HG03025 (cell line): ENCODE data around the gene MYBPC3.

ENCODE experiments used
- ATAC-seq: cut with Tn5 transposase; IDR thresholded peaks from one replicate; pipeline ENCODE4 v1.9.1; 2021; ENCODE audit warnings: mild to moderate bottlenecking, moderate library complexity; ENCODE audit not compliant: unreplicated experiment, low FRiP score

MYBPC3 gene

DNA sequence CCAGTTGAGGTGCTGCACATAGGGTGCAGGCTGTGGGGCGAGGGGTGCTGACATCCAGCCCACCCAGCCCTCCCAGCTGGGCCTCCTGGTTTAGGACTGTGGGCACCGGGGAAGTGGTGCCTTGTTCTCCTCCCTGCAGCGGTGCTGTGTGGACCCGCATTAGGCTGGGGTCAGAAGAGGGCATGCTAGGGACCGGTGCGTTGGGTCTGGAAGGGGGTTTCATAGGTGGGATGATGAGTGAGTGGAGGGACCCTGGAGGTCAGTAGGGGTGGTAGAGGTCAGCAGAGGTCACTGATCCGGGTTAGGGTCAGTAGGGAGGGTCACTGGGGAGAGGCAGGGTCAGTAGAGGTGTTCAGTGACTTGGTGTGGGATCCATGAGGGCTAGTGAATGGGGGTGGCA, 6.7 kb upstream of the MYBPC3 start:
- ATAC-seq = no peak

DNA sequence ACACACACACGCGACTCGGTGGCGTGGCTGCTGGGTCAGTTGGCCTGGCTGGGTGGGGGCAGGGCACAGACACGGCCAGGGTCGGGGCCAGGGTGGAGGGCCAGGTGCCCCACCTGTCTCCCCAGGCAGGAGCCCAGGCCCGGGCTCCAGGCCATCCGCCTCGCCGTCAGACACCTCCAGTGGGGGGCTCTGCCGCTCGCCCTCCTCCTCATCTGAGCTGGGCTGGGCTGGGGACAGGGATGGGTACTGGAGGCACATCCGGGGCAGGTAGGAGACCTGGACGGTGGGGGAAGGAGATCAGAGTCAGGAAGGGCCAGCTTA, 6.2 kb upstream of the MYBPC3 start:
- no peak for ATAC-seq

DNA sequence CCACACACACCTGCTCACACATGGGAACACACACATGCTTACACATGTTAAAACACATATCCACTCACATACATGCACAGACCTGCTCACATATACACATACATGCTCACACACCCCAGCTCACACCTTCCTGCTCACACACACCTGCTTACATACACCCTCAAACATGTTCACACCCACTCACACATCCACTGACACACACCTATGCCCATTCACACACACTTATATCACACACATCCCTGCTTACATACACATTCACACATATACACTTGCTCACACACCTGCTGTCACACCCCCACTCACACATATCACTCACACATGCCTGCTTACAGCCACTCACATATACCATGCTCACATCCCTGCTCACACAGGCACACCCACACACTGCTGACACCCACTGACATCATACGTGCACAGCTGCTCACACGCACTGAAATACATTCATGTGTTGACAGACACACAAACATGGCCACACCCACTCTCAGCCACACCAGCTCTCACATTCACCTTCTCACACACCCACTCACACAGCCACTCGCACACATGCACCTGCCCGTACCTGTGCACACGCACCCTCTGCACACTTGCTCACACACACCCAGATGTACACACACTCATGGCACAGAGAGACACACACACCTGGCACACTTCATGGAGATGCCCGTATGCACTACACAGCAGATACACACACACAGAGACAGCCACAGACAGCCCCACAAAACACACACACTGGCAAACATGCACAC, 5.7 kb upstream of the MYBPC3 start:
- no peak for ATAC-seq

DNA sequence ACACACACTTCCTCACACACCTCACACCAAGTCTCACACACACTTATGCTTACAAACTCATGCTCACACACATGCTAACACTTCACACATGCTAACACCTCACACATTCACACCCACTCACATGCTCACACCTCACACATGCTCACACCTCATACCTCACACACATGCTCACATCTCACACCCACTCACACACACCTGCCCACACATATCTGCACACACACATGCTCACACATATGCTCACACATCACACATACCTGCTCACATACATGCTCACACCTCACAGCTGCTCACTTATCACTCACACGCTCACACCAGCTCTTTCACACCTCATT, 4.5 kb upstream of the MYBPC3 start:
- ATAC-seq = no peak

DNA sequence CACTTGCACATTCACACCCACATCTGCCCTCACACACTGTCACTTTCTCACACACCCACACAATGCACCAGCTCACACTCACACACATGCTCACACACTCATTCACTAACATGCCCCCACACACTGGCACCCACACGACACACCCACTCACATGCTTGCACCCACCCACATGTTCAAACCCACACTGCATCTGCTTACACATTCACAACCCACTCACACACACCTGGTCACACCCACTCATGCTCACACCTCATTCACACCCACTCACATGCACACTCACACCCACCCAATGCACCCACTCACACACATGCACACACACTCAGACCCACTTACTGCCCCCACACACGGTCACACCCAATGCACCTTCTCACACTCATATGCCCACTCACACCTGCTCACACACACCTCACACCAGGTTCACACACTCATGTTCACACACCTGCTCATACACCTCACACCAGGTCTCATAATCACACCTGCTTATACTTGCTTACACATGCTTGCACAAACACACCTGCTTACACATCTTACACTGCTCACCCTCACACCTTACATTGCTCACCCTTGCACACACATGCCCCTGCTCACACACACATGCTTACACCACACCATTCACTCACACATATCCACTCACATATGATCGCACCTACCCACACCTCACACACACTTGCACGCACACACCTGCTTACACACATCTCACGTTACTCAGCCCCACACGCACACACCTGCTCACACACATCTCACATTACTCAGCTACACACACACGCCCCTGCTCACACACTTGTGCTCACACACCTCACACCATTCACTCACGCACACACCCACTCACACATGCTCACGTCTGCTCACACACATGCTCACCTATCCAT, 3.9 kb upstream of the MYBPC3 start:
- no peak for ATAC-seq

DNA sequence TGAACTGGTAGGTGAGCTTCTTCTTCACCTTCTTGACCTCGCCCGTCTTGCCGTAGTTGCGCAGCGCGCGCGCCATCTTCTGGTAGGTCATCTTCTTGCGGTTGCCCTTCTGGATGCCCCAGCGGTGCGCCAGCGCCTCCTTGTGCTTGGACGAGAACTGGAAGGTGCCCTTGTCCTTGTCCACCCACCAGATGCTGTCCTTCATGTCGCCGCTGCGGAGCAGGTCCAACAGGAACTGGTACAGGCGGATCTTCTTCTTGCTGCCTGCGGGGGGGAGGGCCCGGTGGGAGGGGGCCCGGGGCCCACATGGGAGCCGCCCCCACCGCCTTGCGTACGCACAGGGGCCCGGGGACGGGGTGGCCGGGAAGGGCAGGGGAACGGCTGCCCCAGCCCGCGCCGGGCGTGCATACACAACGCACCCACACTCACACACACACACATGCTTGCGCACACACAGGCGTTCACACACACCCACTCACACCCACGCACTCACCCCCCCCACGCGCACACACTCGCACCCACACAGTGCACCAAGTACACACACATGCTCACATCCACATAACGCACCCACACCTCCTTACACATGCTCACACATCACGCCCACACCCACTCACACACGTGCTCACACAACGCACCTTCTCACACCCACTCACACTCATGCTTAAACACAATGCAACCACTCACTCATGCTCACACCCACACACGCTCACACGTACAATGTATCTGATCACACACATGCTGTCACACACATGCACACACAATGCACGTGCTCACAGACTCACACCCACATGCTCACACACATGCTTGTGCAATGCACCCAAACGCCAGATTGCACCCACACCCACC, 3.0 kb upstream of the MYBPC3 start:
- no peak for ATAC-seq

DNA sequence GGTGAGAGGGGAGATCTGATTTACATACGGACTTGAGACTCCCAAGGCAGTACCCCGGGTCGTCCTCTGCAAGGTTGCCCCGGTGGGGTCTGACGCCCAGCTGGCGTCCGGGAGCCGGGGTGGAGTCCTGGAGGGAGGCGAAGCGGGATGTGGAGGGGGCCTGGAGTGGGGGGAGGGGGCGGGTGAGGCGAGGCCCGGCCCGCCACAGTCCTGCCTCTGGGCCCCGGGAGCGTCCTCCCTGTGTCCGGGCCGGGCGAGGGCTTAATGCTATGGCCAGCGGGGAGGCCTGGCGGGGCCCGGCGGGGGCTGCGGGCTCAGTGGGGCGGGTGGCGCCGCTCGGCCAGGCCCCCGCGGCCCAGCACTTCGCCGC, 2.4 kb upstream of the MYBPC3 start:
- ATAC-seq = no peak

DNA sequence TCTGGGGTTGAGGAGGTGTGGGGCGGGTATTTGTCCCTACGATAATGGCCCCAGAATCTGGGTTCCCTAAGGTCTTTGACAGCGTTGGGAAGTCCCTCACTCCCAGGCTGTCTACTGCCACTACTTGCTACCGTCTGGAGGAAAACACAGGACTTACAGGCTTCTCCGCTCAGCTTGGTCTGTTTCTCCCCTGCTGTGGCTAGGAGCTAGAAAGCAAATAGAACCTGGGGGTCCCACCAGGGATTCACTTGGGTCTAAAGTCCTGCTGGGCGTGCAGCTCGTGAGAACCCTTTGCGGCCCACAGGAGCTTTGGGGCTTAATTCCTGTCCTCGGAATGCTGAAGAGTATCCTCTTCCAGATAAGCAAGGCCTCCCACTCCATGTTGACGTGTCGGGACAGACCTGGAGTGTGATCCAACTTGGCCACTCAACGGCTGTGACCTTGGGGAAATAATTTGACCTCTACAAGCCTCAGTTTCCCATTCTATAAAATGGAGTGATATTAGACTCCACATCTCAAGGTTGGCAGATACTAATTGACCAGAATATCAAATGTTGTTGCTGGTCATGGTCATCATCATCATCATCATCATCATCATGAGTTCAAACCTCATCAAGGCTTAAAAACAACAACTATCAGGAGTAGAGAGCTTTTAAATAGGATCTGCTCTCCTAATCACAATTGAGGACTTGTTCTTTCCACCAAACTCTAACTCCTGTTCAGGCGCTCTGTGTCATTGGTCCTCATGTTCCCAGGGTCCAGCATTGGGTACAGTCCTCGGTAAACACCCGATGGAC, 1.7 kb upstream of the MYBPC3 start:
- no peak for ATAC-seq

DNA sequence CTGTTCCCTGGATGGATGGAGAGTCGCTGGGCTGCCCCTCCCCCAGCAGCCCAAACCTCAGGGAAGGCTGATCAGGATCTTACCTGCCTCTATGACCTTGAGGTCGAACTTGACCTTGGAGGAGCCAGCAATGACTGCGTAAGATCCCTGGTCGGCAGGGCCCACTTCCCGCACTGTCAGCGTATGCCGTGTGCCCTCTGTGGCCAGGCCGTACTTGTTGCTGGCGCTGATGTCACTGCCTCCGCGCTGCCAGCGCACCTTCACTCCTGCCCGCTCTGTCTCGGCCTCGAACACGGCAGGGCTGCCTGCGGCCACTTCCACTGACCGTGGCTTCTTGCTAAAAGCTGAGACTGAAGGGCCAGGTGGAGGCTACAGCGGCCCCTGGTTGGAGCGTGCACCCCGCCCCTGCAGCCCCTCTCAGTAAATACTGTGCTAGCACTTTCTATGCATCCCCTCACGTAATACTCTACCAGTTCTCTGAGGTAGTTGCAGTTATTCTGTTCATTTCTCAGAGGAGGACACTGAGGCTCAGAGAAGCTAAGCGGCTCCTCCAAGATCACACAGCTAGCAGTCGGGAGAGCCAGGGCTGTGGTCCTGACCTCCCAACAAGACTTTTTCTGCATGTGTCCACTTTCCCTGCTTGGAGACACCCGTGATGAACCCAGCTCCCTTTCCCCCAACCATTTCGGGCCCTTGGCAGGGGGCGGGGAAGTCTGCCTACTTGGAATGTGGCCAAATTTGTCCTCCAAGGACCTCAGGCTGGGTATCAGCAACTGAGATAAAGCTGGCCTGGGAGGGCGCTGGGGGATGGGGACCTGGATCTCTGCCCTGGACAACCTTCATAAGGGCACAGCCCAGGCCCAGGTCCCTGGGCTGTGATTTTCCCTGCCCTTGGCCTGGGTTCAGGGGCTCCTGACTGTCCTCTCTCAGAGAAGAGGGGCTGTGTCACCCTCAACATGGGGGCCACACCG, 1.1 kb downstream of the MYBPC3 start:
- no peak for ATAC-seq

DNA sequence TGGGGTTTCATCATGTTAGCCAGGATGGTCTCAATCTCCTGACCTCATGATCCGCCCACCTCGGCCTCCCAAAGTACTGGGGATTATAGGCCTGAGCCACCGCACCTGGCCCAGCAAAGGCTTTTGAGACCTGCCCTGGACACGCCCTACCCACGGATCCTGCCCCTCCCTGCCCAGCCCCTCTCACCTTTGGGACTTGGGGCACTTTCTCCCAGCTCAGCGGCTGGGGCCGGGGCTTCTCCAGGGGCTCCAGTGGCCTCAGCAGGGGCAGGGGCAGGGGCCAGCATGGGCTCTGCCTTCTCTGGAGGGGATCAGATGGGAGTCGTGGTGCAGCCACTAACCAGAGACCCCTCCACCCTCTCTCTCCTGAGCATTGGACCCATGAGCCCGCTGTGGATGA, 2.2 kb downstream of the MYBPC3 start:
- no peak for ATAC-seq

DNA sequence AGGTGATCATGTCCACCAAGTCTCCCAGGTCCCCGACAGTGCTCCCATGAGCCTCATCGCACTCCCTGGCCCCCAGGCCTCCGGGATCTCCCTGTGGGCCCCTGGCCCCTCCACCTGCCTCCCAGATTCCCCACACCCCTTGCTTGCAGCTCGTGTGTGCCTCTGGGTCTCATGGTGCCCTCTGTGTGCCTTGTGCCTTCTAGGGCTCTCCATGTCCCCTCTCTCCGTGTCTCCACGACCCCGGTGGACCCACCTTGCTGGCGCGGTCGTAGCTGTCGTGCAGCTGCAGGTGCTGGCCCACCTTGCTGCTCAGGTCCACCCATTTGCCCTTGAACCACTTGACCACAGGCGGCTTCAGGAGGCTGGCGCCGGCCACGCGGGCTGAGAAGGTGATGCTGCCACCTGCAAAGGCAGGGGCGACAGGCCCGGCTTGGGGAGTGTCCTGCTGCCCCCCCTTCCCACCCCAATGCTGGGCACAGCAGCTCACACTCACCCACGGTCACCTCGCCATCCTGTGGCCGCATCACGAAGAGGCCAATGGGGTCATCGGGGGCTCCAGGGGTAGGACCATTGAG, 2.9 kb downstream of the MYBPC3 start:
- no peak for ATAC-seq

DNA sequence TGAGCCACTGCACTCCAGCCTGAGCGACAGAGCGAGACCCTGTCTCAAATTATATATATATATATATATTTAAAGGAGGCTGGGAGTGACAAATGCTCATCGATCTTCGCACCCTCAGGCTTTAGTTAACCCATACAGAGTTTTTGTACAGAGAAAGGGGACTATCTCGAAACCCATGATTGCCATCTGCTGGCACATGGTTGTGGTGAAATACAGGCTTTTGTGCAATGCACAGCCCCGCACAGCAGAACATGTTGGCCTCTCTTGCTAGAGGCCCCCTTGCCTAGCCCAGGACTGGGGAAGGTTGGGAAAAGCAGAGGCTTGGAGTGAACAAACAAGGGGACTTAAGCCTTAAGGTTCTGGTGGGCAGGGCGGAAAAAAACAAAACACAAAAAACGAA, 3.6 kb downstream of the MYBPC3 start:
- no peak for ATAC-seq

DNA sequence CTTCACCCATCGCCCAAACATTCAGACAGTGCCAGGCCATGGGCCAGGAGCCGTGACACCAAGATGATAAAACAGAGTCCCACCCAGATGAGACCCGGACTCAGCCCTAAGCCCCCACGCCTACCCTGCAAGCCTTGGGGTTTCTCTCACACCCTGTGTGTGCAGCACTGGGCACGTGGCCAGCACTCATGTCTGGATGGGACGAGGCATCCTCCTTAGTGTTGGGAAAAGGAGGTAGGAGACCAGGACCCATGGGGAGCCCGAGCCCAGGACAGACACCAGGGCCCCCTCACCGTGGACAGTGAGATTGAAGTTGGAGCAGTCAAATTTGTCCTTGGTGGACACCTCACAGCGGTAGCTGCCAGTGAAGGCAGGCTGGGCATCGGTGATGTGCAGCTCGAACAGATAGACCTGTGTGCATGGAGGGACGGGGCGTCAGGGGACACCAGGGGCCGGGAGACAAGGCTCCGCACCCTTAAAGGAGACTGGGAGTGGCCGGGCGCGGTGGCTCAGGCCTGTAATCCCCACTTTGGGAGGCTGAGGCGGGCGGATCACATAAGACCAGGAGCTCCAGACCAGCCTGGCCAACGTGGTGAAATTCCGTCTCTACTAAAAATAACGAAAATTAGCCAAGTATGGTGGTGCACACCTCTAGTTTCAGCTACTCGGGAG, 4.2 kb downstream of the MYBPC3 start:
- ATAC-seq = no peak

DNA sequence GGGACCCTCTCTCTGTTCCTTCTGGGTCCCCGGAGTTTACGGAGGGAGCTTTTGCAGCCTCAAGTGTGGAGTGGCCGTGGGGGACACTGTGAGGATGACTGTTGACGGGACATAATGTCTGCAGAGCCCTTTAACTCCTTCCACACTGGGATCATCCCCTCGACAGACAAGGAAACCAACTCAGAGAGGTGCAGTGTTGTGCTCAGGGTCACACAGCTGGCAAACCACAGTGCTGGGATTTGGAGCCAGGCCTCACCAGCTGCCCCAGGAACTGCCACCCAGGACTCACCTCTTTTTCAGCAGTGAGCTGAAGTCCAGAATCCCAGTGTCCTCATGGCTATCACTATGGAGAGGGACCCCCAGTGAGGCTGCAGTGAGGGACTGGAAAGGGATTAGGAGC, 5.4 kb downstream of the MYBPC3 start:
- no peak for ATAC-seq

DNA sequence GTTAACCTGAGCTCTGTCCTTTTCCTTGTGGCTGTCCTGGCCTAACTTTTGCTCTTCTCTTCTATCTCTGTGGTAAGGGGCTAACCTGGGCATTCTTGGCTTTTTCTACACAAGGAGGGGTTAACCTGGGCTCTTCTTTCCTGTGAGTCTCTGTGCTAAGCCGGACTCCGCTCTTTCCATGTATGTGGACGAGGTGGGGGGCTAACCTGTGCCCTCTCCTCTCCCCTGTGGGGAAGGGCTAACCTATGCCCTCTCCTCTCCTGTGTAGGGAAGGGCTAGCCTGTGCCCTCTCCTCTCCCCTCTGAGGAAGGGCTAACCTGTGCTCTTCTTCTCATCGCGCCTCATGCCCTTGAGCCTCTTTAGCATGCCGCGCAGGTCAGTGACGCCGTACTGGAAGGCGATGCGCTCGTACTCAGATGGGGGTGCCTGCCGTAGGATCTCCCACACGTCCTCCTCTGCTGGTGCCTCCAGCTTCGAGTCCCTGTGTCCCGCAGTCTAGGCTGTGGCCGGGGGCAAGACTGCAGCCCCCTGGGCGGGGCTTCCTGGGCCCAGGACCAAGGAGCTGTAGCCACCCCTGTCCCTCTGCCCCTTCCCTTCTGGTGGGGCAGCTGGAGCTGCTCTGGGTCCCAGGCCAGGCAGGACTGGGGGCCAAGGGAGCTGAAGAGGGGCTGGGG, 6.5 kb downstream of the MYBPC3 start:
- ATAC-seq = no peak

DNA sequence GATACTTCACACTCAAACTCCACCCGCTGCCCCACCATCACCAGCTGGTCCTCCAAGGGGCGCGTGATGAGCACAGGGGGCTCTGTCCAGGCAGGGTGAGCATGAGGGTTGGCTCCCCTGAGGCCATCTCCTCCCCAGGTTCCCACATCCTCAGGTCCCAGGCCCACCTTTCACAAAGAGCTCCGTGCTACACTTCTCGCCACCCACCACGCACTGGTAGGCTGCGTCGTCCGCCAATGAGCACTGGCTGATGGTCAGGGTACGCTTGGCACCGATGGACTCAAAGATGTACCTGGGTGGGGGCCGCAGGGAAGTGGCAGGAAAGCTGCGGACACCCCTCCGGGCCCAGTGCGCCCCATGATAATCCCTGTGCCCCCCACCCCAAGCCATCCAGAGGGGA, 9.6 kb downstream of the MYBPC3 start:
- no peak for ATAC-seq

DNA sequence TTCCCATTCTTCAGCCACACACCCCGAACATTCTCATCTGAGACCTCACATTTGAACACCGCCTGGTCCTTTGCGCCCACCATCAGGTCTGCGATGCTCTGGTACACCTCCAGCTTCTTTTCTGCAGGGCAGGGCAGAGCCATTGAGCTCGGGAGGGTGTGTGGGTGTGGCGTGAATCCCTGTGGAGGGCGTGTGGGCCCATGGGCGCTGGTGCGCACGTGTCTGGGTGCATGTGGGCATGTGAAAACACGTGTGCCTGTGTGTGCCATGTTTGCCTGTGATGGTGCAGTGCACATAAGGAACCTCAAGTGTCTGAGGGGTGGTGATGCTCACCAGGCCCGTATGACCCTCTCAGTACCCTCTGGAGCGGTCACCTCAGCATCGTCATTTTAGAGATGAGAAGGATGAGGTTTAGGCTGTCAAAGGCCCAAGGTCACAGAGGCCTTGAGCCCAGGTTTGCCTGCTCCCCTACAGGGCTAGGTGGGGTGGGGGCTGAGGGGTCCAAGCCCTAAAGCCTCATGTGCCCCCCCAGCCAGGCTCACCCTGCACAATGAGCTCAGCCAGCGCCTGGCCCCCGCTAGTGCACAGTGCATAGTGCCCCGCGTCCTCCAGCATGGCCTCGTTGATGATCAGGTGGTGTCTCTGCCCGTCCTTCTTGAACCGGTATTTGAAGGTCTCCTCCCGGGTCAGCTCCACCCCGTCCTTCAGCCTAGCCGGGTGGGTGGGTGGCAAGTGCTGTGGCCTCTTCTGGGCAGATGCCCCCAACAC, 10.3 kb downstream of the MYBPC3 start:
- no peak for ATAC-seq
